Gastrocnemius medialis (tissue), 4 donors: ENCODE data around the gene MEIS2. TPM values are rescaled to one million over a fixed set of nuclear protein-coding genes. Genes with fewer than 3 reads are reported as not detected.

ENCODE experiments used
- ATAC-seq, 2 donors: fragments of 150-250 bp; one replicate each; pipeline ENCODE4 v1.9.1; 2016
- DNase-seq, 2 donors: peaks; one replicate each; pipeline ENCODE4 v3.0.0-alpha.2; 2019
- H3K27ac ChIP-seq, 4 donors: fragments of 200-600 bp; sonication (generic); 1 replicate in 1 of 4; 2 replicates in 3 of 4; pipeline ENCODE4 v1.5.1; 2016 to 2018; ENCODE audit warnings: mild to moderate bottlenecking in 2 of 4, moderate library complexity in 1 of 4
- H3K27me3 ChIP-seq, 3 donors: fragments of 200-600 bp; sonication (generic) in 2 of 3; 1 replicate in 1 of 3; 2 replicates in 2 of 3; pipeline versions ENCODE4 v1.5.1 to v1.6.0; 2016 to 2019; ENCODE audit warnings: mild to moderate bottlenecking in 1 of 3, moderate library complexity in 1 of 3
- H3K36me3 ChIP-seq, 2 donors: fragments of 200-600 bp; sonication (generic) in 1 of 2; one replicate each; pipeline ENCODE4 v1.5.1; 2017 to 2018
- H3K4me1 ChIP-seq, 2 donors: fragments of 200-600 bp; sonication (generic) in 1 of 2; one replicate each; pipeline ENCODE4 v1.5.1; 2016 to 2017; ENCODE audit warnings: mild to moderate bottlenecking in 2 of 2
- H3K4me3 ChIP-seq, 4 donors: fragments of 200-600 bp; sonication (generic) in 3 of 4; 1 replicate in 1 of 4; 2 replicates in 3 of 4; pipeline ENCODE4 v1.5.1; 2016 to 2019; ENCODE audit warnings: mild to moderate bottlenecking in 2 of 4
- H3K9me3 ChIP-seq, 3 donors: fragments of 200-600 bp; sonication (generic) in 2 of 3; 1 replicate in 1 of 3; 2 replicates in 2 of 3; pipeline ENCODE4 v1.5.1; 2016 to 2019
- CTCF ChIP-seq, 5 experiments: fragments of 450-650 bp in 3 of 5; fragments of 200-600 bp in 2 of 5; sonication (generic) in 2 of 5; IDR thresholded peaks in 4 of 5; conservative IDR thresholded peaks in 1 of 5; 1 replicate in 4 of 5; 2 replicates in 1 of 5; pipeline ENCODE4 v1.5.1; 2016 to 2019; ENCODE audit warnings: antibody characterized with exemption in 5 of 5, mild to moderate bottlenecking in 3 of 5, moderate library complexity in 3 of 5
- POLR2A ChIP-seq, 2 donors: fragments of 450-650 bp; IDR thresholded peaks; one replicate each; pipeline ENCODE4 v1.6.1; 2017; ENCODE audit warnings: antibody characterized with exemption in 2 of 2, mild to moderate bottlenecking in 2 of 2, moderate library complexity in 2 of 2
- in situ Hi-C, 4 donors: fragments of 200-750 bp; cut with MboI; loops; one replicate each; pipeline versions ENCODE4 v1.15.0 to v1.8.0; 2017; ENCODE audit warnings: low sequenced_read_pairs in 4 of 4
- intact Hi-C: fragments of 100-400 bp; cut with DNase I; formaldehyde crosslinking; loops from one replicate; pipeline ENCODE4 v1.15.1; 2023; ENCODE audit warnings: low total_unique reads
- total RNA-seq, 4 donors: library from RNA; depleted of rRNA; stranded (reverse); fragments of >200 nt; gene quantifications; one replicate each; pipeline versions ENCODE4 v1.1.0 to v1.2.3, GENCODE V29; 2016

Gene MEIS2
- total RNA-seq, 4 donors from 2014 or later, result 0.31 to 1.8 (median 0.40) TPM; not detected in 1

- H3K4me3 ChIP-seq, result no peak overlapping the region
- intact Hi-C loops, result no loop called here
- H3K27me3 ChIP-seq, result no peaks in the 10 kb centered on the region
- H3K27ac ChIP-seq, result no peak overlapping the region
- no peaks in the 10 kb centered on the region for H3K4me1 ChIP-seq
- ATAC-seq (no peak), DNase-seq (no peak)
- TF ChIP-seq CTCF (IDR thresholded peaks at IDR 0.05 in 4 of 5, conservative IDR thresholded peaks at IDR 0.05 in 1 of 5), result no peak
- TF ChIP-seq POLR2A (IDR thresholded peaks at IDR 0.05), result no peak
- in situ Hi-C loops, result no loop called here
- no peaks in the 10 kb centered on the region for H3K36me3 ChIP-seq
- no peaks in the 10 kb centered on the region for H3K9me3 ChIP-seq
Observed at GRCh38 chr15:36867436-36867835, 232.9 kb downstream of the MEIS2 start.

- in situ Hi-C loops, result no loop called here
Observed at GRCh38 chr15:36866896-36867295, 233.5 kb downstream of the MEIS2 start.

GRCh38 chr15:36863570-36863969, 236.8 kb downstream of the MEIS2 start:
- TF ChIP-seq CTCF (IDR thresholded peaks at IDR 0.05 in 4 of 5, conservative IDR thresholded peaks at IDR 0.05 in 1 of 5) (no peak), POLR2A (IDR thresholded peaks at IDR 0.05) (no peak)
- no peak overlapping the region for H3K27ac ChIP-seq
- no peaks in the 10 kb centered on the region for H3K9me3 ChIP-seq
- no peaks in the 10 kb centered on the region for H3K36me3 ChIP-seq
- DNase-seq, result no peak
- intact Hi-C loops (no loop called here), in situ Hi-C loops (no loop called here)
- H3K27me3 ChIP-seq, result no peaks in the 10 kb centered on the region
- no peak overlapping the region for H3K4me3 ChIP-seq
- no peak for ATAC-seq
- no peaks in the 10 kb centered on the region for H3K4me1 ChIP-seq

More at GRCh38 chr15:36866896-36867295, 233.5 kb downstream of the MEIS2 start:
- intact Hi-C loops, result no loop called here
- Histone ChIP-seq H3K36me3 (no peaks in the 10 kb centered on the region), H3K4me1 (no peaks in the 10 kb centered on the region), H3K9me3 (no peaks in the 10 kb centered on the region), H3K4me3 (no peak overlapping the region), H3K27me3 (no peaks in the 10 kb centered on the region), H3K27ac (no peak overlapping the region)
- DNase-seq (no peak), ATAC-seq (no peak)
- no peak for TF ChIP-seq POLR2A (IDR thresholded peaks at IDR 0.05)
- TF ChIP-seq CTCF (IDR thresholded peaks at IDR 0.05 in 4 of 5, conservative IDR thresholded peaks at IDR 0.05 in 1 of 5), result no peak

- no peaks in the 10 kb centered on the region for H3K4me1 ChIP-seq
- intact Hi-C loops, result no loop called here
- H3K36me3 ChIP-seq, result no peaks in the 10 kb centered on the region
- in situ Hi-C loops, result no loop called here
- no peak overlapping the region for H3K27ac ChIP-seq
- H3K9me3 ChIP-seq, result no peaks in the 10 kb centered on the region
- DNase-seq (no peak), ATAC-seq (no peak)
- no peaks in the 10 kb centered on the region for H3K27me3 ChIP-seq
- H3K4me3 ChIP-seq, result no peak overlapping the region
- TF ChIP-seq CTCF (IDR thresholded peaks at IDR 0.05 in 4 of 5, conservative IDR thresholded peaks at IDR 0.05 in 1 of 5) (no peak), POLR2A (IDR thresholded peaks at IDR 0.05) (no peak)
Observed at GRCh38 chr15:36860792-36861191, 239.6 kb downstream of the MEIS2 start.

GRCh38 chr15:36858423-36858822, 241.9 kb downstream of the MEIS2 start:
- intact Hi-C loops, result no loop called here
- in situ Hi-C loops, result no loop called here
- TF ChIP-seq CTCF (IDR thresholded peaks at IDR 0.05 in 4 of 5, conservative IDR thresholded peaks at IDR 0.05 in 1 of 5) (no peak), POLR2A (IDR thresholded peaks at IDR 0.05) (no peak)

More at GRCh38 chr15:36858423-36858822, 241.9 kb downstream of the MEIS2 start:
- Histone ChIP-seq H3K27me3 (no peaks in the 10 kb centered on the region), H3K4me3 (no peak overlapping the region), H3K9me3 (no peaks in the 10 kb centered on the region), H3K4me1 (no peaks in the 10 kb centered on the region), H3K27ac (no peak overlapping the region), H3K36me3 (no peaks in the 10 kb centered on the region)
- ATAC-seq, result no peak
- no peak for DNase-seq
